GM12891 (cell line): ENCODE data around the gene TLL1.

Source experiments
- POLR2A ChIP-seq: IDR thresholded peaks from 2 replicates; pipeline ENCODE4 v1.6.1; 2011; ENCODE audit warnings: low read depth, low read length, control low read depth
- POLR2AphosphoS5 ChIP-seq: IDR thresholded peaks from 2 replicates; pipeline ENCODE4 v1.6.1; 2011; ENCODE audit warnings: low read depth, low read length, control low read depth

GRCh38 chr4:166144607-166145006 is 271.6 kb downstream of the TLL1 start:
- TF ChIP-seq POLR2A (no peak), POLR2AphosphoS5 (no peak)
